ENCODE data around the gene NAP1L5.

DNA sequence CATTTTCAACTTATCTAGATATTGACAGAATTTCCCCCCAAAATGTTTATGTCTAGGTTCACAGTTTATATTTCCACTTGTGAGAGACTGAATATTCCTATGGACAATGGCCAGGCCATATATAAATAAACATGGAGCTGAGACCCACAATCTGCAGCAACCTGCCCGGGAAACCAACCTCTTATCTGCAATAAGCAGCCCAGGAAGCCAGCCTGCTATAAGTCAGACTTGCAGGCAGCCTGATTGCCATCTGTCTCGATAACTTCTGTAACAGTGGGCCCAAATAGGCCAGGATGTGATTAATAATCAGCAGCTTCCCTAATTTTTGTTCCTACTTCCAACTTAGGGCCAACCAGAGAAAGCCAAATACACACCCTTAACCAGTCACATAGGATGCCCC lies 5.2 kb upstream of the NAP1L5 start:
- TF ChIP-seq, protein P1, sequence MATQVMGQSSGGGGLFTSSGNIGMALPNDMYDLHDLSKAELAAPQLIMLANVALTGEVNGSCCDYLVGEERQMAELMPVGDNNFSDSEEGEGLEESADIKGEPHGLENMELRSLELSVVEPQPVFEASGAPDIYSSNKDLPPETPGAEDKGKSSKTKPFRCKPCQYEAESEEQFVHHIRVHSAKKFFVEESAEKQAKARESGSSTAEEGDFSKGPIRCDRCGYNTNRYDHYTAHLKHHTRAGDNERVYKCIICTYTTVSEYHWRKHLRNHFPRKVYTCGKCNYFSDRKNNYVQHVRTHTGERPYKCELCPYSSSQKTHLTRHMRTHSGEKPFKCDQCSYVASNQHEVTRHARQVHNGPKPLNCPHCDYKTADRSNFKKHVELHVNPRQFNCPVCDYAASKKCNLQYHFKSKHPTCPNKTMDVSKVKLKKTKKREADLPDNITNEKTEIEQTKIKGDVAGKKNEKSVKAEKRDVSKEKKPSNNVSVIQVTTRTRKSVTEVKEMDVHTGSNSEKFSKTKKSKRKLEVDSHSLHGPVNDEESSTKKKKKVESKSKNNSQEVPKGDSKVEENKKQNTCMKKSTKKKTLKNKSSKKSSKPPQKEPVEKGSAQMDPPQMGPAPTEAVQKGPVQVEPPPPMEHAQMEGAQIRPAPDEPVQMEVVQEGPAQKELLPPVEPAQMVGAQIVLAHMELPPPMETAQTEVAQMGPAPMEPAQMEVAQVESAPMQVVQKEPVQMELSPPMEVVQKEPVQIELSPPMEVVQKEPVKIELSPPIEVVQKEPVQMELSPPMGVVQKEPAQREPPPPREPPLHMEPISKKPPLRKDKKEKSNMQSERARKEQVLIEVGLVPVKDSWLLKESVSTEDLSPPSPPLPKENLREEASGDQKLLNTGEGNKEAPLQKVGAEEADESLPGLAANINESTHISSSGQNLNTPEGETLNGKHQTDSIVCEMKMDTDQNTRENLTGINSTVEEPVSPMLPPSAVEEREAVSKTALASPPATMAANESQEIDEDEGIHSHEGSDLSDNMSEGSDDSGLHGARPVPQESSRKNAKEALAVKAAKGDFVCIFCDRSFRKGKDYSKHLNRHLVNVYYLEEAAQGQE (IDR thresholded peaks at IDR 0.05; ENCODE audit: insufficient read depth in 1 of 2, low read depth in 2 of 2, low read length in 2 of 2), result no peak
- TF ChIP-seq TAF1 (IDR thresholded peaks at IDR 0.05; ENCODE audit: borderline replicate concordance, insufficient read depth, low read length), result no peak
- no peak for TF ChIP-seq POLR2AphosphoS5 (IDR thresholded peaks at IDR 0.05; ENCODE audit: low read depth, low read length)
- no peak for TF ChIP-seq SIN3A (IDR thresholded peaks at IDR 0.05; ENCODE audit: borderline replicate concordance, insufficient read depth, low read length)
